H1 (cell line): ENCODE data around the gene DRD1. TPM values are rescaled to one million over a fixed set of nuclear protein-coding genes. Genes with fewer than 3 reads are reported as not detected.

Source experiments
- ATF3 ChIP-seq: IDR thresholded peaks from 2 replicates; pipeline ENCODE4 v1.6.1; 2011; ENCODE audit warnings: low read depth, mild to moderate bottlenecking, low read length; ENCODE audit not compliant: insufficient read depth
- CHD7 ChIP-seq: fragments of 300-600 bp; sonication (generic); IDR thresholded peaks from 2 replicates; pipeline ENCODE4 v1.7.1; 2012; ENCODE audit warnings: low read length, moderate library complexity, mild to moderate bottlenecking, inconsistent platforms; ENCODE audit not compliant: insufficient replicate concordance
- HDAC2 ChIP-seq, 2 experiments: fragments of 300-600 bp in 1 of 2; sonication (generic) in 1 of 2; IDR thresholded peaks; 2 replicates each; pipeline ENCODE4 v1.6.1; 2011 to 2012; ENCODE audit warnings: low read depth in 2 of 2, low read length in 2 of 2, mild to moderate bottlenecking in 2 of 2, moderate library complexity in 2 of 2, borderline replicate concordance in 1 of 2, inconsistent platforms in 1 of 2
- JUND ChIP-seq: IDR thresholded peaks from 2 replicates; pipeline ENCODE4 v1.6.1; 2011; ENCODE audit warnings: mild to moderate bottlenecking, improper control_type of control experiment, low read length
- NANOG ChIP-seq: IDR thresholded peaks from 2 replicates; pipeline ENCODE4 v1.6.1; 2011; ENCODE audit warnings: low read length, low read depth, mild to moderate bottlenecking, inconsistent platforms; ENCODE audit not compliant: insufficient read depth, poor library complexity, severe bottlenecking
- POLR2A ChIP-seq, 2 experiments: IDR thresholded peaks; 1 replicate in 1 of 2; 2 replicates in 1 of 2; pipeline ENCODE4 v1.6.1; 2011; ENCODE audit warnings: low read depth in 2 of 2, low read length in 2 of 2, mild to moderate bottlenecking in 2 of 2; ENCODE audit errors: control extremely low read depth in 1 of 2
- RXRA ChIP-seq: IDR thresholded peaks from 2 replicates; pipeline ENCODE4 v1.6.1; 2011; ENCODE audit warnings: low read depth, mild to moderate bottlenecking, low read length, moderate library complexity; ENCODE audit not compliant: insufficient read depth
- SP2 ChIP-seq: IDR thresholded peaks from 2 replicates; pipeline ENCODE4 v1.6.1; 2012; ENCODE audit warnings: mild to moderate bottlenecking, low read length, inconsistent platforms
- polyA plus RNA-seq, 7 experiments: library from polyadenylated mRNA; depleted of rRNA in 3 of 7; stranded (reverse) in 5 of 7; unstranded in 2 of 7; fragments of >200 nt in 5 of 7; fragments of 200-250 nt in 2 of 7; gene quantifications; 1 replicate in 5 of 7; 2 replicates in 1 of 7; 4 replicates in 1 of 7; pipeline versions ENCODE4 v1.2.1 to v1.2.3, GENCODE V29; 2011 to 2013; ENCODE audit warnings: missing spikeins in 2 of 7, mixed read lengths in 2 of 7
- total RNA-seq: library from RNA; stranded (reverse); fragmentation: NEBNext Ultra II Directional; extraction: Animal tissue kit (Norgen Biotek cat#: 25700); gene quantifications from 2 replicates; pipeline ENCODE4 v1.2.1, GENCODE V29; 2021

The DRD1 gene
- total and polyA plus RNA-seq, 2 of the 8 experiments (the other 6 are each of a cell fraction or from before 2014, with no cell fraction given) = 0.03 to 0.19 TPM

GRCh38 chr5:175422058-175422457 is 21.9 kb downstream of the DRD1 start (continued):
- TF ChIP-seq CHD7 = no peak
- no peak for TF ChIP-seq POLR2A (IDR thresholded peaks at IDR 0.05; ENCODE audit: control extremely low read depth in 1 of 2, low read depth in 2 of 2, low read length in 2 of 2)
- TF ChIP-seq NANOG = no peak
- no peak for TF ChIP-seq RXRA
- no peak for TF ChIP-seq SP2
- no peak for TF ChIP-seq ATF3
- no peak for TF ChIP-seq JUND
- TF ChIP-seq HDAC2 (IDR thresholded peaks at IDR 0.05; ENCODE audit: borderline replicate concordance in 1 of 2, low read depth in 2 of 2, low read length in 2 of 2) = no peak
